ENCODE results near the gene TRIM29. TPM values are rescaled to one million over a fixed set of nuclear protein-coding genes. Genes with fewer than 3 reads are reported as not detected.
A peak's percentile ranks its signal among the peaks of the same experiment; 100 is the strongest.

The TRIM29 gene
- total and polyA plus RNA-seq, 2 experiments from 2014 or later, result 0.28 TPM; not detected in 1

DNA sequence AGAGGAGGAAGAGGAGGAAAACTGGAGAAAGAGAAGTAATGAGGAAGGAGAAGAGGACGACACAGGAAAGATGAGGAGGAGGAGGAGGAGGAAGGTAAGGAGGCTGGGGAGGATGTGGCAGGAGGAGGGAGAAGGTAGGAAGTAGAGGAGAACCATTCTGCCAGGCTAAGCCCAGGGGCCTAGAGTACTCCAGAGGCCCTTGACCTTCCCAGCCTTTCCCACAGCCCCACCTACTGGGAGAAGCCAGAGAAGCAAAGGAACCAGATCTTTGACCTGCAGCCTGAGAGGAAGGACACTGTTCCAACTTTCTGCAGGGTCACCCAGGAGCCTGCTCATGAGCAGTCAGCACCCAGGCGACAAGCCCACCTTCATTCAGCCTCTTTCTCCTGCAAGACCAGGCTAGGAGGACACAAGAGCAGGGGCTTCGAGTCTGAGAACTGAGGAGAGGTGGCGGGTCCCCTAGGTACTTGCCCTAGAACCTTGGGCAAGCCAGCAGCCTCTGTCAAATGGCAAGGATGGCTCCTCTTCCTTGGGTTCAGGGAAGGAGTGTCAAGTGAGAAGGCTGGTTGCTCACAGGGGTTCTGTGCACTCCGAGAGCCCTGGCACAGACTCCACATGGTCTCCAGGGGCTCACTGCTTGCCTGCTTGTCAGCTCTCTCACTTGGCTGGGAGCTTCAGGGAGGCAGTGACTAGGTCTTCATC, 45.0 kb upstream of the TRIM29 start:
- Histone ChIP-seq H3K9me2 (ENCODE audit: insufficient read depth) (no peaks in the 10 kb centered on the region), H4K20me1 (replicated peaks; ENCODE audit: insufficient read depth) (no peaks in the 10 kb centered on the region), H3K27ac (ENCODE audit: low read depth) (no peak overlapping the region), H3F3A (replicated peaks; ENCODE audit: low read depth) (no peaks in the 10 kb centered on the region), H2AFZ (no peak overlapping the region), H3K36me3 (ENCODE audit: insufficient read depth) (no peaks in the 10 kb centered on the region), H3K79me2 (replicated peaks; ENCODE audit: insufficient read depth) (no peaks in the 10 kb centered on the region), H3K4me1 (ENCODE audit: insufficient read depth) (no peaks in the 10 kb centered on the region; the same call in 1 of the 2 replicates), H3K4me2 (no peak overlapping the region), H3K4me3 (no peak overlapping the region), H3K27me3 (ENCODE audit: insufficient read depth) (peaks cover 13% of the 10 kb centered on the region; the same call in 1 of the 2 replicates)
- Mint-ChIP-seq H3K4me3 (no peak overlapping the region), H3K4me1 (peaks cover 36% of the 10 kb centered on the region), H3K36me3 (ENCODE audit: low read depth) (no peaks in the 10 kb centered on the region), H3K9me3 (no peaks in the 10 kb centered on the region), H3K27ac (no peak overlapping the region), H3K27me3 (ENCODE audit: insufficient read depth, low read depth, poor library complexity) (peaks cover 47% of the 10 kb centered on the region)
- ATAC-seq (peak; percentile 73), DNase-seq (ENCODE audit: low spot score) (peak; percentile 74)
- TF ChIP-seq, protein P1, sequence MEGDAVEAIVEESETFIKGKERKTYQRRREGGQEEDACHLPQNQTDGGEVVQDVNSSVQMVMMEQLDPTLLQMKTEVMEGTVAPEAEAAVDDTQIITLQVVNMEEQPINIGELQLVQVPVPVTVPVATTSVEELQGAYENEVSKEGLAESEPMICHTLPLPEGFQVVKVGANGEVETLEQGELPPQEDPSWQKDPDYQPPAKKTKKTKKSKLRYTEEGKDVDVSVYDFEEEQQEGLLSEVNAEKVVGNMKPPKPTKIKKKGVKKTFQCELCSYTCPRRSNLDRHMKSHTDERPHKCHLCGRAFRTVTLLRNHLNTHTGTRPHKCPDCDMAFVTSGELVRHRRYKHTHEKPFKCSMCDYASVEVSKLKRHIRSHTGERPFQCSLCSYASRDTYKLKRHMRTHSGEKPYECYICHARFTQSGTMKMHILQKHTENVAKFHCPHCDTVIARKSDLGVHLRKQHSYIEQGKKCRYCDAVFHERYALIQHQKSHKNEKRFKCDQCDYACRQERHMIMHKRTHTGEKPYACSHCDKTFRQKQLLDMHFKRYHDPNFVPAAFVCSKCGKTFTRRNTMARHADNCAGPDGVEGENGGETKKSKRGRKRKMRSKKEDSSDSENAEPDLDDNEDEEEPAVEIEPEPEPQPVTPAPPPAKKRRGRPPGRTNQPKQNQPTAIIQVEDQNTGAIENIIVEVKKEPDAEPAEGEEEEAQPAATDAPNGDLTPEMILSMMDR (conservative IDR thresholded peaks at IDR 0.05; ENCODE audit: low read depth in 2 of 2), result peak; percentile 54 to 74
- no peak for TF ChIP-seq ZNF331 (CRISPR knock-in tag; IDR thresholded peaks at IDR 0.05; ENCODE audit: low read depth)

DNA sequence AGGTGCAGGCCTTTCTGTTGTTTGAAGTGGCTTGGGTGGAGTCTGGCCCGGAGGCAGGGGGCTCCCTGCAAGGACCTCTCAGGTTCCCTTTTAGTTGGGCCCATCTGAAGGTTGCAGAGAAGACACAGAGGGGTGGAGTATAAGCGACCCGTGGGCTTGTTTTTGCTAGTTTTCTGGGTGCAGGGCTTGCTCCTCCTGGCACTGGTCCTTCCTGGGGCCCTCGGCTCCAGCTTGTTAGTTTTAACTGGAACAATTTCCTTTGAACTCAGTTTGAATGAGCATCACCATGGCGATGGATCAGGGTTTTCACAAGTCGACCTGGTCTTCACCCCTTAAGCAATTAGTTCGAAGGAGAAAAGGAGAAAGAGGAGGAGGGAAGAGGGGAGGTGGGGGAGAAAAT, 44.5 kb upstream of the TRIM29 start:
- Mint-ChIP-seq H3K36me3 (ENCODE audit: low read depth) (no peaks in the 10 kb centered on the region), H3K27ac (no peak overlapping the region), H3K4me1 (peaks cover 31% of the 10 kb centered on the region), H3K4me3 (no peak overlapping the region), H3K27me3 (ENCODE audit: insufficient read depth, low read depth, poor library complexity) (peaks cover 45% of the 10 kb centered on the region), H3K9me3 (no peaks in the 10 kb centered on the region)
- H3K27ac ChIP-seq (ENCODE audit: low read depth), result no peak overlapping the region
- no peak for DNase-seq (ENCODE audit: low spot score)
- no peaks in the 10 kb centered on the region for H3K79me2 ChIP-seq (replicated peaks; ENCODE audit: insufficient read depth)
- H3K9me2 ChIP-seq (ENCODE audit: insufficient read depth), result no peaks in the 10 kb centered on the region
- no peaks in the 10 kb centered on the region; the same call in 1 of the 2 replicates for H3K4me1 ChIP-seq (ENCODE audit: insufficient read depth)
- no peaks in the 10 kb centered on the region for H3F3A ChIP-seq (replicated peaks; ENCODE audit: low read depth)
- no peak overlapping the region for H3K4me3 ChIP-seq
- ATAC-seq, result no peak
- no peaks in the 10 kb centered on the region for H3K36me3 ChIP-seq (ENCODE audit: insufficient read depth)
- TF ChIP-seq EZH2phosphoT487 (IDR thresholded peaks at IDR 0.05; ENCODE audit: unreplicated experiment) (no peak), STAT1 (IDR thresholded peaks at IDR 0.05; ENCODE audit: unreplicated experiment) (no peak), CREB1 (CRISPR knock-in tag; IDR thresholded peaks at IDR 0.05; ENCODE audit: low read depth) (no peak), POLR2AphosphoS5 (IDR thresholded peaks at IDR 0.05; ENCODE audit: low read depth) (no peak), NANOG (IDR thresholded peaks at IDR 0.05; ENCODE audit: borderline replicate concordance) (no peak)
- no peak overlapping the region for H3K4me2 ChIP-seq
- no peaks in the 10 kb centered on the region for H4K20me1 ChIP-seq (replicated peaks; ENCODE audit: insufficient read depth)
- no peak overlapping the region for H2AFZ ChIP-seq
- peaks cover 17% of the 10 kb centered on the region; the same call in 1 of the 2 replicates for H3K27me3 ChIP-seq (ENCODE audit: insufficient read depth)

DNA sequence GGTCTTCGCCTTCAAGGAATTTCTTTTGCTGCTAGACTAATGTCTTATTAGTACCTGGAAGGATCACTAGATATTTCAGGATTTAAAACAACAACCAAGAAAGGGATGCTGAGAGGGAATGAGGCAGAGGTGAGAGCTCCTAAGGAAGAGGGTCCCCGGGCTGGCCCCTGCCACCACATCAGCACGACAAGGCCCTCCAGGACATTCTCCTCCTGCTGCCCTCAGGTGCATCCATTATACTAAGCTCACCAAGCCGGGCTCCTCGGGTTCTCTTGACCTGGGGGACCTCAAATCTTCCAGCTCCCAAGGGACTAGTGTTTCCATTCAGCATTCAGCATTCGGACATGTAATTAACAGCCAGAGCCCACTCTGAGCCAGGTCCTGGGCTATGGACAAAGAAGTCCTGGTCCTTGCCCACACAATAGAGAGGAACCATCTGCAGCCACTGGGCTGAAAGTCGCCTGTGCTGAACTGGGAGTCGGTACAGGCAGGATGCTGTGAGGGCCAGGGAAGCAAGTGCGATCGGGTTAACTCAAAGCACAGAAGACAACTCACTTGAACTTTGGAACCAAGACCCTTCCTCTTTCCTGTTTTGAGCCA, 43.6 kb upstream of the TRIM29 start:
- H4K20me1 ChIP-seq (replicated peaks; ENCODE audit: insufficient read depth), result no peaks in the 10 kb centered on the region
- H3K27ac ChIP-seq (ENCODE audit: low read depth), result no peak overlapping the region
- H3F3A ChIP-seq (replicated peaks; ENCODE audit: low read depth), result no peaks in the 10 kb centered on the region
- Mint-ChIP-seq H3K27me3 (ENCODE audit: insufficient read depth, low read depth, poor library complexity) (peaks cover 37% of the 10 kb centered on the region), H3K4me1 (peaks cover 22% of the 10 kb centered on the region), H3K36me3 (ENCODE audit: low read depth) (no peaks in the 10 kb centered on the region), H3K9me3 (no peaks in the 10 kb centered on the region), H3K27ac (no peak overlapping the region), H3K4me3 (no peak overlapping the region)
- TF ChIP-seq, protein P2, sequence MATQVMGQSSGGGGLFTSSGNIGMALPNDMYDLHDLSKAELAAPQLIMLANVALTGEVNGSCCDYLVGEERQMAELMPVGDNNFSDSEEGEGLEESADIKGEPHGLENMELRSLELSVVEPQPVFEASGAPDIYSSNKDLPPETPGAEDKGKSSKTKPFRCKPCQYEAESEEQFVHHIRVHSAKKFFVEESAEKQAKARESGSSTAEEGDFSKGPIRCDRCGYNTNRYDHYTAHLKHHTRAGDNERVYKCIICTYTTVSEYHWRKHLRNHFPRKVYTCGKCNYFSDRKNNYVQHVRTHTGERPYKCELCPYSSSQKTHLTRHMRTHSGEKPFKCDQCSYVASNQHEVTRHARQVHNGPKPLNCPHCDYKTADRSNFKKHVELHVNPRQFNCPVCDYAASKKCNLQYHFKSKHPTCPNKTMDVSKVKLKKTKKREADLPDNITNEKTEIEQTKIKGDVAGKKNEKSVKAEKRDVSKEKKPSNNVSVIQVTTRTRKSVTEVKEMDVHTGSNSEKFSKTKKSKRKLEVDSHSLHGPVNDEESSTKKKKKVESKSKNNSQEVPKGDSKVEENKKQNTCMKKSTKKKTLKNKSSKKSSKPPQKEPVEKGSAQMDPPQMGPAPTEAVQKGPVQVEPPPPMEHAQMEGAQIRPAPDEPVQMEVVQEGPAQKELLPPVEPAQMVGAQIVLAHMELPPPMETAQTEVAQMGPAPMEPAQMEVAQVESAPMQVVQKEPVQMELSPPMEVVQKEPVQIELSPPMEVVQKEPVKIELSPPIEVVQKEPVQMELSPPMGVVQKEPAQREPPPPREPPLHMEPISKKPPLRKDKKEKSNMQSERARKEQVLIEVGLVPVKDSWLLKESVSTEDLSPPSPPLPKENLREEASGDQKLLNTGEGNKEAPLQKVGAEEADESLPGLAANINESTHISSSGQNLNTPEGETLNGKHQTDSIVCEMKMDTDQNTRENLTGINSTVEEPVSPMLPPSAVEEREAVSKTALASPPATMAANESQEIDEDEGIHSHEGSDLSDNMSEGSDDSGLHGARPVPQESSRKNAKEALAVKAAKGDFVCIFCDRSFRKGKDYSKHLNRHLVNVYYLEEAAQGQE (IDR thresholded peaks at IDR 0.05; ENCODE audit: unreplicated experiment), result no peak
- TF ChIP-seq CREB1 (CRISPR knock-in tag; IDR thresholded peaks at IDR 0.05; ENCODE audit: low read depth) (no peak), ZNF114 (CRISPR knock-in tag; IDR thresholded peaks at IDR 0.05) (no peak)
- TF ChIP-seq, protein P3, sequence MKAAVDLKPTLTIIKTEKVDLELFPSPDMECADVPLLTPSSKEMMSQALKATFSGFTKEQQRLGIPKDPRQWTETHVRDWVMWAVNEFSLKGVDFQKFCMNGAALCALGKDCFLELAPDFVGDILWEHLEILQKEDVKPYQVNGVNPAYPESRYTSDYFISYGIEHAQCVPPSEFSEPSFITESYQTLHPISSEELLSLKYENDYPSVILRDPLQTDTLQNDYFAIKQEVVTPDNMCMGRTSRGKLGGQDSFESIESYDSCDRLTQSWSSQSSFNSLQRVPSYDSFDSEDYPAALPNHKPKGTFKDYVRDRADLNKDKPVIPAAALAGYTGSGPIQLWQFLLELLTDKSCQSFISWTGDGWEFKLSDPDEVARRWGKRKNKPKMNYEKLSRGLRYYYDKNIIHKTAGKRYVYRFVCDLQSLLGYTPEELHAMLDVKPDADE (IDR thresholded peaks at IDR 0.05), result no peak
- ATAC-seq (no peak), DNase-seq (ENCODE audit: low spot score) (no peak)
- H3K4me3 ChIP-seq, result no peak overlapping the region
- H3K9me2 ChIP-seq (ENCODE audit: insufficient read depth), result no peaks in the 10 kb centered on the region
- H3K4me1 ChIP-seq (ENCODE audit: insufficient read depth), result no peaks in the 10 kb centered on the region; the same call in 1 of the 2 replicates
- H3K79me2 ChIP-seq (replicated peaks; ENCODE audit: insufficient read depth), result no peaks in the 10 kb centered on the region
- H3K4me2 ChIP-seq, result no peak overlapping the region
- H2AFZ ChIP-seq, result no peak overlapping the region
- H3K36me3 ChIP-seq (ENCODE audit: insufficient read depth), result no peaks in the 10 kb centered on the region
- H3K27me3 ChIP-seq (ENCODE audit: insufficient read depth), result peaks cover 18% of the 10 kb centered on the region; the same call in 1 of the 2 replicates
